H1 (cell line): Measurements from ENCODE around the gene MRPL9. TPM values are rescaled to one million over a fixed set of nuclear protein-coding genes. Genes with fewer than 3 reads are reported as not detected.
A peak's percentile ranks its signal among the peaks of the same experiment; 100 is the strongest.

ENCODE experiments used
- CTCF ChIA-PET: fragments of 300-600 bp; sonication (Branson Sonifier 250); formaldehyde crosslinking; loops from one replicate; lab custom pipeline; 2021; ENCODE audit not compliant: partially characterized antibody; lab: Charles Lee
- POLR2A ChIA-PET: fragments of 300-600 bp; sonication (Branson Sonifier 250); formaldehyde crosslinking; loops from one replicate; lab custom pipeline; 2021; ENCODE audit warnings: inconsistent platforms; ENCODE audit not compliant: partially characterized antibody; lab: Charles Lee
- DNase-seq, 2 experiments: peaks; one replicate each; pipeline versions ENCODE4 v3.0.0 to v3.0.0-alpha.2; 2010 to 2022; ENCODE audit warnings: low spot score in 2 of 2, low read depth in 1 of 2, mixed read lengths in 1 of 2
- FAIRE-seq: peaks from 2 replicates; lab custom pipeline; 2011; peaks lifted over from hg19 to GRCh38; lab: Jason Lieb, UNC
- H2AFZ ChIP-seq: 2 replicates; pipeline ENCODE4 v1.8.1; 2012; ENCODE audit warnings: low read length, inconsistent platforms
- H2AK5ac ChIP-seq: 2 replicates; pipeline ENCODE4 v1.6.1; 2013; ENCODE audit warnings: low read depth, low read length
- H2BK120ac ChIP-seq: replicated peaks from 2 replicates; pipeline ENCODE3; 2013; ENCODE audit warnings: low read depth, low read length, inconsistent platforms
- H2BK12ac ChIP-seq: 2 replicates; pipeline ENCODE4 v1.6.1; 2013; ENCODE audit warnings: low read depth, low read length
- H2BK15ac ChIP-seq: 2 replicates; pipeline ENCODE4 v1.6.1; 2013; ENCODE audit warnings: low read length
- H2BK20ac ChIP-seq: 2 replicates; pipeline ENCODE4 v1.6.1; 2013; ENCODE audit warnings: low read length
- H2BK5ac ChIP-seq: 2 replicates; pipeline ENCODE4 v1.6.1; 2013; ENCODE audit warnings: low read depth, low read length
- H3K14ac ChIP-seq: 2 replicates; pipeline ENCODE4 v1.6.1; 2013; ENCODE audit warnings: inconsistent platforms; ENCODE audit not compliant: insufficient read length
- H3K18ac ChIP-seq: 2 replicates; pipeline ENCODE4 v1.6.1; 2013; ENCODE audit warnings: low read length; ENCODE audit errors: extremely low read depth
- H3K23ac ChIP-seq: 2 replicates; pipeline ENCODE4 v1.6.1; 2013; ENCODE audit warnings: inconsistent platforms; ENCODE audit not compliant: insufficient read length
- H3K23me2 ChIP-seq: 2 replicates; pipeline ENCODE4 v1.6.1; 2013; ENCODE audit warnings: low read depth, low read length
- H3K27ac ChIP-seq: 2 replicates; pipeline ENCODE4 v1.6.1; 2011; ENCODE audit warnings: low read depth, low read length, inconsistent platforms
- H3K27me3 ChIP-seq, 4 experiments: replicated peaks in 1 of 4; 1 replicate in 1 of 4; 2 replicates in 3 of 4; pipeline versions ENCODE4 v1.6.1 to v1.8.1; 2011 to 2013; ENCODE audit warnings: low read length in 3 of 4, mild to moderate bottlenecking in 3 of 4, inconsistent platforms in 2 of 4, mixed read lengths in 2 of 4, moderate library complexity in 1 of 4; ENCODE audit not compliant: control insufficient read depth in 3 of 4, insufficient read depth in 3 of 4; ENCODE audit errors: extremely low read depth in 1 of 4
- H3K36me3 ChIP-seq, 4 experiments: 2 replicates each; pipeline versions ENCODE4 v1.6.1 to v1.8.1; 2011 to 2013; ENCODE audit warnings: mild to moderate bottlenecking in 4 of 4, low read length in 3 of 4, moderate library complexity in 2 of 4, control low read depth in 1 of 4, inconsistent platforms in 1 of 4; ENCODE audit not compliant: insufficient read depth in 4 of 4, control insufficient read depth in 2 of 4
- H3K4ac ChIP-seq: replicated peaks from 2 replicates; pipeline ENCODE3; 2013; ENCODE audit warnings: low read length, low read depth, mixed read lengths, inconsistent platforms; ENCODE audit not compliant: insufficient read length
- H3K4me1 ChIP-seq, 4 experiments: replicated peaks in 1 of 4; 1 replicate in 1 of 4; 2 replicates in 3 of 4; pipeline versions ENCODE4 v1.6.1 to v1.8.1; 2011 to 2013; ENCODE audit warnings: low read length in 3 of 4, inconsistent platforms in 2 of 4, mixed read lengths in 1 of 4; ENCODE audit not compliant: insufficient read depth in 4 of 4, control insufficient read depth in 3 of 4
- H3K4me2 ChIP-seq, 2 experiments: 2 replicates each; pipeline versions ENCODE4 v1.6.1 to v1.8.1; 2011 to 2013; ENCODE audit warnings: low read depth in 2 of 2, low read length in 2 of 2, control low read depth in 1 of 2, inconsistent platforms in 1 of 2, mild to moderate bottlenecking in 1 of 2; ENCODE audit not compliant: insufficient read depth in 1 of 2
- H3K4me3 ChIP-seq, 4 experiments: fragments of 200-600, 300-600 bp in 1 of 4; sonication (generic), shearing (Covaris generic), sonication (Bioruptor Twin) in 1 of 4; 2 replicates each; pipeline versions ENCODE4 v1.5.1 to v1.8.1; 2011 to 2016; ENCODE audit warnings: low read length in 4 of 4, low read depth in 3 of 4, control low read depth in 2 of 4, inconsistent platforms in 2 of 4, mild to moderate bottlenecking in 2 of 4, mixed read lengths in 1 of 4, moderate library complexity in 1 of 4; ENCODE audit not compliant: insufficient read depth in 2 of 4; ENCODE audit errors: extremely low read depth in 1 of 4
- H3K56ac ChIP-seq: replicated peaks from 2 replicates; pipeline ENCODE3; 2013; ENCODE audit warnings: low read depth, mild to moderate bottlenecking, mixed read lengths, low read length, inconsistent platforms; ENCODE audit not compliant: insufficient read length
- H3K79me1 ChIP-seq: 2 replicates; pipeline ENCODE4 v1.6.1; 2013; ENCODE audit warnings: low read depth, low read length, control low read depth
- H3K79me2 ChIP-seq, 2 experiments: 2 replicates each; pipeline versions ENCODE4 v1.6.1 to v1.8.1; 2012 to 2013; ENCODE audit warnings: low read length in 2 of 2, mild to moderate bottlenecking in 2 of 2, inconsistent platforms in 1 of 2; ENCODE audit not compliant: insufficient read depth in 2 of 2, control insufficient read depth in 1 of 2
- H3K9ac ChIP-seq, 4 experiments: replicated peaks in 1 of 4; 1 replicate in 1 of 4; 2 replicates in 3 of 4; pipeline versions ENCODE4 v1.6.1 to v1.8.1; 2011 to 2013; ENCODE audit warnings: low read depth in 3 of 4, low read length in 3 of 4, control low read depth in 2 of 4, mild to moderate bottlenecking in 2 of 4, moderate library complexity in 2 of 4, inconsistent platforms in 1 of 4; ENCODE audit errors: extremely low read depth in 1 of 4
- H3K9me3 ChIP-seq, 2 experiments: 2 replicates each; pipeline versions ENCODE4 v1.6.1 to v1.8.1; 2012 to 2013; ENCODE audit warnings: mild to moderate bottlenecking in 2 of 2, moderate library complexity in 2 of 2, control low read depth in 1 of 2, inconsistent platforms in 1 of 2, low read depth in 1 of 2, low read length in 1 of 2, mixed read lengths in 1 of 2; ENCODE audit not compliant: insufficient read depth in 2 of 2
- H4K20me1 ChIP-seq, 2 experiments: replicated peaks in 1 of 2; 2 replicates each; pipeline versions ENCODE3 to v1.8.1; 2011 to 2013; ENCODE audit warnings: inconsistent platforms in 2 of 2, low read length in 2 of 2, mild to moderate bottlenecking in 1 of 2; ENCODE audit not compliant: insufficient read depth in 2 of 2, control insufficient read depth in 1 of 2
- H4K5ac ChIP-seq: 2 replicates; pipeline ENCODE4 v1.6.1; 2013; ENCODE audit warnings: low read length, low read depth, mixed read lengths, inconsistent platforms; ENCODE audit not compliant: insufficient read length
- H4K8ac ChIP-seq: 2 replicates; pipeline ENCODE4 v1.8.0; 2013; ENCODE audit warnings: mild to moderate bottlenecking, moderate library complexity, low read length, inconsistent platforms; ENCODE audit not compliant: insufficient read depth; ENCODE audit errors: extremely low read depth
- H4K91ac ChIP-seq: replicated peaks from 2 replicates; pipeline ENCODE3; 2013; ENCODE audit warnings: low read length, mixed read lengths, inconsistent platforms; ENCODE audit not compliant: insufficient read length
- ASH2L ChIP-seq: fragments of 200-600, 300-600 bp; sonication (generic); IDR thresholded peaks from one replicate; pipeline ENCODE4 v1.7.1; 2017; ENCODE audit warnings: low read length
- CBX8 ChIP-seq: fragments of 300-800, 300-1000 bp; sonication (generic); IDR thresholded peaks from 2 replicates; pipeline ENCODE4 v1.7.1; 2016; ENCODE audit warnings: low read depth, low read length, borderline replicate concordance
- CHD2 ChIP-seq: IDR thresholded peaks from 2 replicates; pipeline ENCODE4 v1.6.1; 2012; ENCODE audit warnings: low read length, improper control_type of control experiment
- EZH2 ChIP-seq: fragments of 200-600 bp; sonication (generic); IDR thresholded peaks from 2 replicates; pipeline ENCODE4 v1.7.1; 2012; ENCODE audit warnings: low read depth, mild to moderate bottlenecking, moderate library complexity, low read length, inconsistent platforms; ENCODE audit not compliant: severe bottlenecking
- HDAC2 ChIP-seq, 2 experiments: fragments of 300-600 bp in 1 of 2; sonication (generic) in 1 of 2; IDR thresholded peaks; 2 replicates each; pipeline ENCODE4 v1.6.1; 2011 to 2012; ENCODE audit warnings: low read depth in 2 of 2, low read length in 2 of 2, mild to moderate bottlenecking in 2 of 2, moderate library complexity in 2 of 2, borderline replicate concordance in 1 of 2, inconsistent platforms in 1 of 2
- KDM4A ChIP-seq: IDR thresholded peaks from one replicate; pipeline ENCODE4 v1.7.1; 2012; ENCODE audit warnings: low read depth, mild to moderate bottlenecking, moderate library complexity, low read length, inconsistent platforms; ENCODE audit not compliant: severe bottlenecking
- RBBP5 ChIP-seq: IDR thresholded peaks from 2 replicates; pipeline ENCODE4 v1.7.1; 2012; ENCODE audit warnings: low read depth, mild to moderate bottlenecking, inconsistent platforms, low read length, moderate library complexity, borderline replicate concordance
- SAP30 ChIP-seq: fragments of 300-600 bp; sonication (generic); IDR thresholded peaks from 2 replicates; pipeline ENCODE4 v1.7.1; 2012; ENCODE audit warnings: low read length, moderate library complexity, mild to moderate bottlenecking, inconsistent platforms; ENCODE audit not compliant: insufficient read depth, insufficient replicate concordance
- SIN3A ChIP-seq, 2 experiments: IDR thresholded peaks in 1 of 2; conservative IDR thresholded peaks in 1 of 2; 2 replicates each; pipeline ENCODE4 v1.6.1; 2011 to 2012; ENCODE audit warnings: low read length in 2 of 2, improper control_type of control experiment in 1 of 2, low read depth in 1 of 2, mild to moderate bottlenecking in 1 of 2
- WGBS, 2 experiments: shearing (Covaris generic) in 1 of 2; methylation state at CpG; one replicate each; pipeline versions ENCODE4 v1.1.6 to v1.1.7; 2013 to 2015; ENCODE audit warnings: low lambda C conversion rate in 2 of 2, mixed read lengths in 2 of 2, inconsistent platforms in 1 of 2, low coverage in 1 of 2, missing lambda C conversion rate in 1 of 2; ENCODE audit not compliant: insufficient replicate concordance in 2 of 2, insufficient coverage in 1 of 2, insufficient read length in 1 of 2; ENCODE audit errors: extremely low coverage in 1 of 2, missing lambda C conversion rate in 1 of 2; 5-methylcytosine and 5-hydroxymethylcytosine counted together
- polyA plus RNA-seq, 7 experiments: library from polyadenylated mRNA; depleted of rRNA in 3 of 7; stranded (reverse) in 5 of 7; unstranded in 2 of 7; fragments of >200 nt in 5 of 7; fragments of 200-250 nt in 2 of 7; gene quantifications; 1 replicate in 5 of 7; 2 replicates in 1 of 7; 4 replicates in 1 of 7; pipeline versions ENCODE4 v1.2.1 to v1.2.3, GENCODE V29; 2011 to 2013; ENCODE audit warnings: missing spikeins in 2 of 7, mixed read lengths in 2 of 7
- total RNA-seq: library from RNA; stranded (reverse); fragmentation: NEBNext Ultra II Directional; extraction: Animal tissue kit (Norgen Biotek cat#: 25700); gene quantifications from 2 replicates; pipeline ENCODE4 v1.2.1, GENCODE V29; 2021

MRPL9 gene
- total and polyA plus RNA-seq, 2 of the 8 experiments (the other 6 are each of a cell fraction or from before 2014, with no cell fraction given): 74.9 to 113 TPM

- no peak within 1 kb of the TSS for H3K18ac ChIP-seq
- H2AK5ac ChIP-seq: no peak within 1 kb of the TSS
- H3K4me3 ChIP-seq: peak within 1 kb of the TSS; percentile 55 to 85 (median 60)
- ChIA-PET CTCF (interaction anchor here (0.6 to 4.4 kb wide), 9 partner anchors 13 to 423 kb away, joined by 3 to 23 read pairs (median 4); no protein-coding TSS in a partner anchor), POLR2A (interaction anchor here (1.2 to 1.8 kb wide), 4 partner anchors 12 to 181 kb away, joined by 3 to 6 read pairs (median 4); partner anchors contain the start of genes MRPL9 and TUFT1)
- no peak within 1 kb of the TSS for H4K91ac ChIP-seq
- H2BK5ac ChIP-seq: no peak within 1 kb of the TSS
- no peaks in the 10 kb centered on the region for H3K9me3 ChIP-seq
- H2BK120ac ChIP-seq: no peak within 1 kb of the TSS
- H3K56ac ChIP-seq: no peak within 1 kb of the TSS
- H3K27ac ChIP-seq: no peak within 1 kb of the TSS
- peaks cover 2 to 11% (median 4%) of the 10 kb centered on the region in 4 experiments for H3K4me1 ChIP-seq
- H3K23me2 ChIP-seq: peaks cover 8% of the 10 kb centered on the region; the same call in 1 of the 2 replicates
- WGBS, 2 experiments: 19% methylated on average over 30 of the region's 44 CpGs; no CpG with 5 or more reads in 1 of the 2 experiments
- H2BK12ac ChIP-seq: no peak within 1 kb of the TSS
- peaks cover 0 to 1% of the 10 kb centered on the region in 2 experiments for H4K20me1 ChIP-seq
- no peaks in the 10 kb centered on the region for H3K36me3 ChIP-seq
- H3K4ac ChIP-seq: no peak within 1 kb of the TSS
- no peak within 1 kb of the TSS for H3K14ac ChIP-seq
- TF ChIP-seq ASH2L: peak; percentile 50
- no peak for TF ChIP-seq EZH2
- peak; percentile 78 for TF ChIP-seq SAP30
- TF ChIP-seq SIN3A (conservative IDR thresholded peaks at IDR 0.05 in 1 of 2, IDR thresholded peaks at IDR 0.05 in 1 of 2; ENCODE audit: low read depth in 1 of 2, low read length in 2 of 2): peak in 1 of 2 experiments; percentile 91; a peak in 2 of 4 replicates
- TF ChIP-seq RBBP5: 0 out of 2 replicates have a peak, but pooled peaks have one; percentile 51
- TF ChIP-seq CHD2: no peak
- peak; percentile 34 for TF ChIP-seq KDM4A
- no peak for TF ChIP-seq CBX8
- 0 out of 4 replicates have a peak, but pooled peaks of 1 of the 2 experiments have one; percentile 55 for TF ChIP-seq HDAC2 (IDR thresholded peaks at IDR 0.05; ENCODE audit: borderline replicate concordance in 1 of 2, low read depth in 2 of 2, low read length in 2 of 2)
- peak within 1 kb of the TSS; percentile 97 for H2AFZ ChIP-seq
- DNase-seq: no peak
- no peak within 1 kb of the TSS for H2BK15ac ChIP-seq
- H3K79me1 ChIP-seq: no peaks in the 10 kb centered on the region; the same call in 1 of the 2 replicates
- peaks cover 6 to 34% (median 28%) of the 10 kb centered on the region in 4 experiments for H3K27me3 ChIP-seq
- no peak within 1 kb of the TSS for H3K9ac ChIP-seq
- H3K23ac ChIP-seq: no peak within 1 kb of the TSS
- H4K8ac ChIP-seq: no peak within 1 kb of the TSS
- no peaks in the 10 kb centered on the region for H3K79me2 ChIP-seq
- no peak within 1 kb of the TSS for H4K5ac ChIP-seq
- no peak within 1 kb of the TSS for H2BK20ac ChIP-seq
- H3K4me2 ChIP-seq: peak within 1 kb of the TSS; percentile 60 to 76
- no peak for FAIRE-seq
These were observed 42.1 kb downstream of the MRPL9 start, which contains the start of gene RIIAD1 for GRCh38 chr1:151720974-151721787. RIIAD1 (plus strand) TSS chr1:151721522; CDS start chr1:151721537, 15 bp downstream.
